NCI-H2081 treated with DMSO at 0.1 percent for 48 hours (cell line): ENCODE results near the gene DUSP10.

Source experiments
- DNase-seq: peaks from one replicate; lab custom pipeline; 2025; lab: John Stamatoyannopoulos, UW

Gene DUSP10

GRCh38 chr1:221729771-221730330 lies 12.0 kb downstream of the DUSP10 start:
- DNase-seq = no peak

DNA sequence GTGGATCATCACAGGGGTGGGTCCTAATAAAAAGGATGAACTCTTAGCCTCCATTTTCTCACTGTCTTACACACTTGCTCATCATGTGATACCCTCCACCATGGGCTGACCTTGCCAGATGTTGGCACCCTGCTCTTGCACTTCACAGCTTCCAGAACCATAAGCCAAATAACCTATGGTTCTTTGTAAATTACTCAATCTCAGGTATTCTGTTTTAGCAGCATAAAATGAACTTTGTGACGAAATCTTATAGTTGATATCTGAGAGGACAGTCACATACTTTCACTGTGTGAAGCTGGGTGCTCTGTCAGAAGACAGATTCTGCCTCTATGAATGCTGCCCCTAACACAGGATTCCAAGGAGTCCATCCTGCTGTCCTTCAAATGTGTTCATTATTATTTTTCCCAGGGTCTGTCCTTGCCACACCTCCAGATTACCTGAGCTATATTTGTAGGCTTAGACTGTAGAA lies 13.8 kb downstream of the DUSP10 start:
- DNase-seq = no peak

GRCh38 chr1:221727146-221728036 lies 14.5 kb downstream of the DUSP10 start:
- no peak for DNase-seq

GRCh38 chr1:221725735-221726672 lies 15.9 kb downstream of the DUSP10 start:
- DNase-seq = no peak

GRCh38 chr1:221724931-221725605 lies 16.8 kb downstream of the DUSP10 start:
- no peak for DNase-seq

DNA sequence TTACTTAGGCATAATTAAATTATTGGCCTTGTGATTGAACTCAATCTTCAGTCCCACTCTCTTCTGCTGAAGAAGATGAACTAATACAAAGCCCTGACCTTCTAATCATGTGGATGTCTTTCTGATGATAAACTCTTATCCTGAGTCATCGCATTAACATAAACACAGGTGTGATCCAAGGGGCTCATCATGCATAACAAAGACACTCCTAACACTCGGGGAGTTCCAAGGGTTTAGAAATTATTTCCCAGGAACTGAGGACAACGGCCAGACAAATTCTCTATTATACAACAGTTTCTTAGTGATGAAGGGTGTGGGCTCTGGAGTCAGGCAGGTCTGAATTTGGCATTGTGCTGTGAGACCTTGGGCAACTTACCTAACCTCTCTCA lies 18.0 kb downstream of the DUSP10 start:
- DNase-seq = no peak

GRCh38 chr1:221723018-221723847 lies 18.7 kb downstream of the DUSP10 start:
- no peak for DNase-seq

- DNase-seq = no peak
Observed at GRCh38 chr1:221722254-221723017, 19.5 kb downstream of the DUSP10 start.

DNA sequence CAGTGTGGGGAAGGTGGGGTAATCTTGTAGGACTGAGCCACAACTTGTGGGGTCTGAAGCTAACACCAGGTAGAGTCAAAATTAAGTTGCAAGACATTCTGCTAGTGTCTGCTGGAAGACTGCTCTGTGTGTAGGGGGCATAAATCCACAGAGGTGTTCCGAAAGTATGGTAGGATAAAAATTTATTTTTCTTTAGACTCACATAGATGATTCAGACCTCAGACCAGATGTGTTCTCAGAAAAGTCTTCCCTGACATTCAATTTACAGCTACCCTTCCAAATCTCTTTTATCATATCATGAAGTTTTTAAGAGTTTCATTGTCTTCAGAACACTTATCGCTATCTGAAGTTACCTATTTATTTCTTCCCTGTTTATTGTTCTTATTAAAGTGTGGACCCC lies 21.3 kb downstream of the DUSP10 start:
- no peak for DNase-seq

DNA sequence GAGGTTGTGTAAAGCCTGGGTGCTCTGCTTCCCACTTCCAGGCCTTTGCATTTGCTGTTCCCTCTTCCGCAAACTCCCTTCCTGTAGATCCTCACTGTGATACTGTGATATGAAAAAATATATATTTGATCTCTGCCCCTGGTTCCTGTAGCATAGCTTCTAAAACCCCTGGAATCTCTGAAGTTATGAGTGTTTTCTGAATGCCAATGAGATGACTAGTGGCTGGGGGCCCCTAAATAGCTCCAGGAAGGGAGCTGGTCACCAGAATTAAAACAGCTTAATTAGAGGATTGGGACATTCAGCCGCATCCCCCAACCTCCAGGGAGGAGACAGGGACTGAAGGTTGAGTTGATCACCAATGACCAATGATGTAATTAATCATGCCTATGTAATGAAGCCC lies 21.9 kb downstream of the DUSP10 start:
- no peak for DNase-seq

DNA sequence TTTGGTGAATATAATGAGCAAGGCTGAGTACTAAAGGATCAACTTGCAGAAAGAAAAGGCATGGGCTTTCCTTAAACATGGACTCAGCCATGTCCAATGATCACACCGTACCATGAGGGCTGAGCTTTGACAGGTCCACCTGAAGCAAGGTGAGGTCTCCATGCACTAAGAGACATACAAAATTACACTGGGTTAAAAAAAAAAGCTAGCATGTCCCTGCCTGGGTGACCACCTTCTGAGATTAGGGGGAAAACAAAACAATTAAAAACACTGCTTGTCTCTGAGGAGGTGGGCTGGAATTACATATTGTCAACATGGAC lies 22.7 kb downstream of the DUSP10 start:
- DNase-seq = no peak

- DNase-seq = no peak
Observed at GRCh38 chr1:221718381-221719277, 23.3 kb downstream of the DUSP10 start.

DNA sequence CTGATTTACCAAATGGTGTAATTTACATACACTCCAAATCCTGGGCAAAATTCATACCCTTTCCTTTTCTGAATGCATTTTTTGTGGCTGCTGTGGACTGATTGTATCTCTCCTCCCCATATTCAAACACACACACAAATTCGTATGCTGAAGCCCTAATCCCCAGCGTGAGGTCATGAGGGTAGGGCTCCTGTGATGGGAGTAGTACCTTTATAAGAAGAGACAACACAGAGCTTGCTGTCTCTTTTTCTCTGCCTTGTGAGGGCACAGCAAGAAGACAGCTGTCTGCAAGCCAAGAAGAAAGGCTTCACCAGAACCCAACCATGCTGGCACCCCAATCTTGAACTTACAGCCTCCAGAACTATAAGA lies 24.4 kb downstream of the DUSP10 start:
- DNase-seq = no peak

GRCh38 chr1:221716713-221717484 lies 25.0 kb downstream of the DUSP10 start:
- DNase-seq = no peak

- DNase-seq = peak; percentile 87
Observed at GRCh38 chr1:221715321-221716169, 26.3 kb downstream of the DUSP10 start.

- DNase-seq = peak; percentile 89
Observed at GRCh38 chr1:221714227-221715152, 27.4 kb downstream of the DUSP10 start.
